ENCODE measurements around the gene GRAMD1A. TPM values are rescaled to one million over a fixed set of nuclear protein-coding genes. Genes with fewer than 3 reads are reported as not detected.

Gene GRAMD1A
- total RNA-seq, 1 experiment from 2014 or later: 75.4 TPM

GRCh38 chr19:35000338-35000646 lies 169 bp downstream of the GRAMD1A start:
- intact Hi-C loops (cut with micrococcal nuclease): no loop called here
- H3K36me3 ChIP-seq (ENCODE audit: control insufficient read depth in 1 of 2, insufficient read depth in 2 of 2, low read length in 2 of 2): peaks cover 0 to 3% of the 10 kb centered on the region in 2 experiments; a peak in 2 of 4 replicates
- H3K9me3 ChIP-seq (ENCODE audit: control insufficient read depth in 1 of 2, insufficient read depth in 1 of 2, low read depth in 1 of 2, low read length in 2 of 2): no peaks in the 10 kb centered on the region
- H3K27me3 ChIP-seq (ENCODE audit: insufficient read depth, low read length): no peaks in the 10 kb centered on the region
- no peak for ATAC-seq
- no peak overlapping the region for H2AFZ ChIP-seq (ENCODE audit: low read depth, low read length, poor library complexity, severe bottlenecking)
- H3K4me2 ChIP-seq (ENCODE audit: low read length): peak overlapping the region; percentile 90
- ChIA-PET CTCF (no interaction called here), POLR2A (no interaction called here), RAD21 (ENCODE audit: low non-redundant PET in 1 of 2, low total read pairs in 2 of 2, uncharacterized antibody in 2 of 2, unreplicated experiment in 2 of 2) (no interaction called here)
- H3K9ac ChIP-seq (ENCODE audit: low read length): peak overlapping the region; percentile 92
- H3K79me2 ChIP-seq (ENCODE audit: insufficient read depth, low read length): peaks cover 42% of the 10 kb centered on the region
- DNase-seq (ENCODE audit: low read depth, low spot score): no peak
- H3K4me1 ChIP-seq (ENCODE audit: control insufficient read depth in 1 of 2, insufficient read depth in 2 of 2, low read length in 2 of 2): peaks cover 14 to 26% of the 10 kb centered on the region in 2 experiments; a peak in 3 of 4 replicates
- TF ChIP-seq EGR1 (IDR thresholded peaks at IDR 0.05; ENCODE audit: low read depth) (no peak), POLR2A (IDR thresholded peaks at IDR 0.05; ENCODE audit: borderline replicate concordance, extremely low read depth, insufficient read depth, insufficient read length) (peak; percentile 34), ZFX (IDR thresholded peaks at IDR 0.05) (peak; percentile 70)
- peak overlapping the region; percentile 83; the same call in 1 of the 2 replicates for H3K27ac ChIP-seq (ENCODE audit: low read depth, low read length)
- peak overlapping the region; percentile 66 to 75 for H3K4me3 ChIP-seq (replicated peaks in 1 of 2; ENCODE audit: low read depth in 1 of 2, low read length in 2 of 2)
- H4K20me1 ChIP-seq (ENCODE audit: insufficient read depth): no peaks in the 10 kb centered on the region
- no TSS peak for BruUV-seq (replicated peaks)
- no peaks in the 10 kb centered on the region for H3K9me2 ChIP-seq (ENCODE audit: insufficient read depth)

- TSS peak; percentile 57 for BruUV-seq (replicated peaks)
- H3K79me2 ChIP-seq (ENCODE audit: insufficient read depth, low read length): peaks cover 46% of the 10 kb centered on the region
- H3K4me3 ChIP-seq (replicated peaks in 1 of 2; ENCODE audit: low read depth in 1 of 2, low read length in 2 of 2): peak overlapping the region; percentile 66 to 75
- ATAC-seq (peak; percentile 25), DNase-seq (ENCODE audit: low read depth, low spot score) (no peak)
- H3K4me1 ChIP-seq (ENCODE audit: control insufficient read depth in 1 of 2, insufficient read depth in 2 of 2, low read length in 2 of 2): peaks cover 14 to 26% of the 10 kb centered on the region in 2 experiments; a peak in 3 of 4 replicates
- H3K36me3 ChIP-seq (ENCODE audit: control insufficient read depth in 1 of 2, insufficient read depth in 2 of 2, low read length in 2 of 2): peaks cover 0 to 7% of the 10 kb centered on the region in 2 experiments; a peak in 3 of 4 replicates
- ChIA-PET CTCF (interaction anchor here (1.3 kb wide), 1 partner anchor 16 kb away, joined by 3 read pairs; no protein-coding TSS in a partner anchor), POLR2A (interaction anchor here (0.9 kb wide), 1 partner anchor 21 kb away, joined by 3 read pairs; no protein-coding TSS in a partner anchor), RAD21 (ENCODE audit: low non-redundant PET in 1 of 2, low total read pairs in 2 of 2, uncharacterized antibody in 2 of 2, unreplicated experiment in 2 of 2) (no interaction called here)
- TF ChIP-seq SP1 (IDR thresholded peaks at IDR 0.05; ENCODE audit: low read depth): no peak
- no peak for TF ChIP-seq ZNF274 (IDR thresholded peaks at IDR 0.05; ENCODE audit: low read depth, low read length)
- TF ChIP-seq, protein P1, sequence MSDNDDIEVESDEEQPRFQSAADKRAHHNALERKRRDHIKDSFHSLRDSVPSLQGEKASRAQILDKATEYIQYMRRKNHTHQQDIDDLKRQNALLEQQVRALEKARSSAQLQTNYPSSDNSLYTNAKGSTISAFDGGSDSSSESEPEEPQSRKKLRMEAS (IDR thresholded peaks at IDR 0.05): peak; percentile 19; the same call in 1 of the 2 replicates
- peak; percentile 71; the same call in 1 of the 2 replicates for TF ChIP-seq ZFX (IDR thresholded peaks at IDR 0.05)
- H3K9ac ChIP-seq (ENCODE audit: low read length): peak overlapping the region; percentile 92
- H3K27me3 ChIP-seq (ENCODE audit: insufficient read depth, low read length): no peaks in the 10 kb centered on the region
- H3K27ac ChIP-seq (ENCODE audit: low read depth, low read length): peak overlapping the region; percentile 86
- H3K9me2 ChIP-seq (ENCODE audit: insufficient read depth): no peaks in the 10 kb centered on the region
- no peak overlapping the region for H2AFZ ChIP-seq (ENCODE audit: low read depth, low read length, poor library complexity, severe bottlenecking)
- H4K20me1 ChIP-seq (ENCODE audit: insufficient read depth): no peaks in the 10 kb centered on the region
- intact Hi-C loops (cut with micrococcal nuclease): no loop called here
- peak overlapping the region; percentile 90 for H3K4me2 ChIP-seq (ENCODE audit: low read length)
- no peaks in the 10 kb centered on the region for H3K9me3 ChIP-seq (ENCODE audit: control insufficient read depth in 1 of 2, insufficient read depth in 1 of 2, low read depth in 1 of 2, low read length in 2 of 2)
Observed at GRCh38 chr19:35000647-35001501, 751 bp downstream of the GRAMD1A start.
